ENCODE data around the gene KRTAP2-1. TPM values are rescaled to one million over a fixed set of nuclear protein-coding genes. Genes with fewer than 3 reads are reported as not detected.

KRTAP2-1 gene
- polyA plus RNA-seq, 2 donors: not detected

DNA sequence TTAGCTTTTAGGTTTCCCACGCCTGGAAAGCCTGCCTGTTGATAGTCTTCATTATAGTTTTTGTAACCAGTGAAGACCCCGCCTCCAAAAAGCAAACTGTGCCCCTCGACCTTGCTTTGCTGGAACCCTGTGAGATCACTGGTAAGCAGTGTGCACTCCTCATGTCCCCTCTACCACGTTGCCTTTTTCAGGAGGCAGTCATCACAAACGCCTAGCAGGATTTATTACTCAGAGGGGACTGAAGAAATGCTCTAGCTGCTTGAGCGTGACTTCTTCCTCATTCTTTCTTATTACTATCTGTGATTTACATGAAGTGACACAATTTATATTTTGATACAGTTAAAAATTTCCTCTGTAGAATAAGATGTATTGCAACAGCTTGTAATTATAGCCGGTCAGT is 31.7 kb downstream of the KRTAP2-1 start:
- H3K27me3 ChIP-seq (ENCODE audit: control insufficient read depth in 1 of 2, insufficient read depth in 2 of 2, low read length in 2 of 2): no peaks in the 10 kb centered on the region
- no peak overlapping the region for H3K4me3 ChIP-seq (ENCODE audit: low read depth in 1 of 2, low read length in 2 of 2)
- 73 to 77% methylated on average over 7 of the region's 7 CpGs for WGBS, 2 donors
- H3K27ac ChIP-seq (ENCODE audit: low read depth in 2 of 2, low read length in 1 of 2): no peak overlapping the region
- no peaks in the 10 kb centered on the region for H3K4me1 ChIP-seq (ENCODE audit: control insufficient read depth in 2 of 2, insufficient read depth in 2 of 2, low read length in 1 of 2)
- H3K9me3 ChIP-seq (ENCODE audit: control insufficient read depth in 2 of 2, insufficient read depth in 1 of 2, low read depth in 1 of 2, low read length in 1 of 2): no peaks in the 10 kb centered on the region
- H3K36me3 ChIP-seq (ENCODE audit: control insufficient read depth in 2 of 2, insufficient read depth in 2 of 2, low read length in 1 of 2): no peaks in the 10 kb centered on the region

GRCh38 chr17:41013606-41014005 is 33.5 kb downstream of the KRTAP2-1 start:
- no peak overlapping the region for H3K27ac ChIP-seq (ENCODE audit: low read depth in 2 of 2, low read length in 1 of 2)

DNA sequence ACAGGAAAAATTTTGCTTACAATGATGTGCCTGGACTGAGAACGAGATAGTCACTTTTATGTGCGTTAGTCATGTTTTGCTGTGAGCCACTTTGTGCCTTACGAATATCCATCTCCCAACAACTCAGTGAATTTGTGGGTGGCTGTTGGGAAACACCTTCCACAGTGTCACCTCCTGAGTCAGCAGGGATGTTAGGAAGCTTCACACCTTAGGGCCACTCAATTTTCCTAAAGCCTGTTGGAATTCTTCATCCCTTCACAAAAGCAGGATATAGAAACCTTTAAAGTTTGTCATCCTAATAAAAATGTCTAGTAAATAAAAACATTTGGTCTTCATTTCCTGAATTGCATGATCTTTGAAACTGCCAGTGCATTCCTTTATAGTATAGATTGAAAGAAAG is 33.9 kb downstream of the KRTAP2-1 start:
- no peaks in the 10 kb centered on the region for H3K36me3 ChIP-seq (ENCODE audit: control insufficient read depth in 2 of 2, insufficient read depth in 2 of 2, low read length in 1 of 2)
- no peak overlapping the region for H3K27ac ChIP-seq (ENCODE audit: low read depth in 2 of 2, low read length in 1 of 2)
- H3K4me3 ChIP-seq (ENCODE audit: low read depth in 1 of 2, low read length in 2 of 2): no peak overlapping the region
- H3K9me3 ChIP-seq (ENCODE audit: control insufficient read depth in 2 of 2, insufficient read depth in 1 of 2, low read depth in 1 of 2, low read length in 1 of 2): no peaks in the 10 kb centered on the region
- WGBS, 2 donors: 75 to 83% methylated on average over 3 of the region's 3 CpGs
- H3K27me3 ChIP-seq (ENCODE audit: control insufficient read depth in 1 of 2, insufficient read depth in 2 of 2, low read length in 2 of 2): no peaks in the 10 kb centered on the region
- H3K4me1 ChIP-seq (ENCODE audit: control insufficient read depth in 2 of 2, insufficient read depth in 2 of 2, low read length in 1 of 2): no peaks in the 10 kb centered on the region

More at GRCh38 chr17:41013606-41014005, 33.5 kb downstream of the KRTAP2-1 start:
- Histone ChIP-seq H3K9me3 (ENCODE audit: control insufficient read depth in 2 of 2, insufficient read depth in 1 of 2, low read depth in 1 of 2, low read length in 1 of 2) (no peaks in the 10 kb centered on the region), H3K4me3 (ENCODE audit: low read depth in 1 of 2, low read length in 2 of 2) (no peak overlapping the region), H3K27me3 (ENCODE audit: control insufficient read depth in 1 of 2, insufficient read depth in 2 of 2, low read length in 2 of 2) (no peaks in the 10 kb centered on the region), H3K4me1 (ENCODE audit: control insufficient read depth in 2 of 2, insufficient read depth in 2 of 2, low read length in 1 of 2) (no peaks in the 10 kb centered on the region), H3K36me3 (ENCODE audit: control insufficient read depth in 2 of 2, insufficient read depth in 2 of 2, low read length in 1 of 2) (no peaks in the 10 kb centered on the region)
- WGBS, 2 donors: 20 to 23% methylated on average over 1 of the region's 1 CpG

DNA sequence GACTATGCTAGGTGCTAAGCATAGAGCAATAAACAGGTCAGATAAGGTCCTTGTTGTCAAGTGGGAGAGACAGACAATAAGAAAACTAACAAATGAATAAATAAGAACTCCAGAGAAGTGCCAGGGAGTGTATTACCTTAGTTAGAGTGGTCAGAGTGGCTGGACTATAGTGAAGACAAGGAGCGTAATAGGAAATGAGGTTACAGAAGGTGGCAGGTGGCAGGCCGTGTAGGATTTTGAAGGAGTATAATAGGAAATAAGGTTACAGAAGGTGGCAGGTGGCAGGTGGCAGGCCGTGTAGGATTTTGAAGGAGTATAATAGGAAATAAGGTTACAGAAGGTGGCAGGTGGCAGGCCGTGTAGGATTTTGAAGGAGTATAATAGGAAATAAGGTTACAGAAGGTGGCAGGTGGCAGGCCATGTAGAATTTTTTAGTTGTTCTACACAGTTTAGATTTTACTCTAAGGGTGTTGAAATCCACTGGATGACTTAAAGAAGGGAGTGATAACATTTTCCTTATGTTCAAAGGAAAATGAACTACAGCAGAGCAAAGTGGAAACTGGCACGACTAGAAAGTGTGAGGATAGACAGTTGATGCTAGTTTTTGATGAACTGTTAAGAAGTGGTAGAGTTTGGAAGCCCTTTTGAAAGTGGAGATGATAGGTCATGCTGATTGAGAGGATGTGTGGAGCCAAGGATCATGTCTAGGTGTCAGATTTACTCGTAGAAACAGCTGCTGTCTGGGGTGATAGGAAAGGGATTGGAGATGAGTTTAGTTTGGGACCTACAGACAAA is 34.6 kb downstream of the KRTAP2-1 start:
- Histone ChIP-seq H3K4me3 (ENCODE audit: low read depth in 1 of 2, low read length in 2 of 2) (no peak overlapping the region), H3K36me3 (ENCODE audit: control insufficient read depth in 2 of 2, insufficient read depth in 2 of 2, low read length in 1 of 2) (no peaks in the 10 kb centered on the region), H3K27me3 (ENCODE audit: control insufficient read depth in 1 of 2, insufficient read depth in 2 of 2, low read length in 2 of 2) (no peaks in the 10 kb centered on the region), H3K9me3 (ENCODE audit: control insufficient read depth in 2 of 2, insufficient read depth in 1 of 2, low read depth in 1 of 2, low read length in 1 of 2) (no peaks in the 10 kb centered on the region), H3K27ac (ENCODE audit: low read depth in 2 of 2, low read length in 1 of 2) (no peak overlapping the region), H3K4me1 (ENCODE audit: control insufficient read depth in 2 of 2, insufficient read depth in 2 of 2, low read length in 1 of 2) (no peaks in the 10 kb centered on the region)
- WGBS, 2 donors: 75 to 82% methylated on average over 6 of the region's 6 CpGs

GRCh38 chr17:41010441-41010840 is 36.7 kb downstream of the KRTAP2-1 start:
- no peaks in the 10 kb centered on the region for H3K4me1 ChIP-seq (ENCODE audit: control insufficient read depth in 2 of 2, insufficient read depth in 2 of 2, low read length in 1 of 2)
- no peaks in the 10 kb centered on the region for H3K9me3 ChIP-seq (ENCODE audit: control insufficient read depth in 2 of 2, insufficient read depth in 1 of 2, low read depth in 1 of 2, low read length in 1 of 2)
- H3K27me3 ChIP-seq (ENCODE audit: control insufficient read depth in 1 of 2, insufficient read depth in 2 of 2, low read length in 2 of 2): no peaks in the 10 kb centered on the region
- no peaks in the 10 kb centered on the region for H3K36me3 ChIP-seq (ENCODE audit: control insufficient read depth in 2 of 2, insufficient read depth in 2 of 2, low read length in 1 of 2)
- no peak overlapping the region for H3K27ac ChIP-seq (ENCODE audit: low read depth in 2 of 2, low read length in 1 of 2)
- no peak overlapping the region for H3K4me3 ChIP-seq (ENCODE audit: low read depth in 1 of 2, low read length in 2 of 2)

GRCh38 chr17:41009936-41010335 is 37.2 kb downstream of the KRTAP2-1 start:
- H3K4me3 ChIP-seq (ENCODE audit: low read depth in 1 of 2, low read length in 2 of 2): no peak overlapping the region
- no peak overlapping the region for H3K27ac ChIP-seq (ENCODE audit: low read depth in 2 of 2, low read length in 1 of 2)
- no peaks in the 10 kb centered on the region for H3K4me1 ChIP-seq (ENCODE audit: control insufficient read depth in 2 of 2, insufficient read depth in 2 of 2, low read length in 1 of 2)
- H3K36me3 ChIP-seq (ENCODE audit: control insufficient read depth in 2 of 2, insufficient read depth in 2 of 2, low read length in 1 of 2): no peaks in the 10 kb centered on the region
- H3K27me3 ChIP-seq (ENCODE audit: control insufficient read depth in 1 of 2, insufficient read depth in 2 of 2, low read length in 2 of 2): no peaks in the 10 kb centered on the region
- WGBS, 2 donors: 84 to 95% methylated on average over 1 of the region's 1 CpG
- H3K9me3 ChIP-seq (ENCODE audit: control insufficient read depth in 2 of 2, insufficient read depth in 1 of 2, low read depth in 1 of 2, low read length in 1 of 2): no peaks in the 10 kb centered on the region

DNA sequence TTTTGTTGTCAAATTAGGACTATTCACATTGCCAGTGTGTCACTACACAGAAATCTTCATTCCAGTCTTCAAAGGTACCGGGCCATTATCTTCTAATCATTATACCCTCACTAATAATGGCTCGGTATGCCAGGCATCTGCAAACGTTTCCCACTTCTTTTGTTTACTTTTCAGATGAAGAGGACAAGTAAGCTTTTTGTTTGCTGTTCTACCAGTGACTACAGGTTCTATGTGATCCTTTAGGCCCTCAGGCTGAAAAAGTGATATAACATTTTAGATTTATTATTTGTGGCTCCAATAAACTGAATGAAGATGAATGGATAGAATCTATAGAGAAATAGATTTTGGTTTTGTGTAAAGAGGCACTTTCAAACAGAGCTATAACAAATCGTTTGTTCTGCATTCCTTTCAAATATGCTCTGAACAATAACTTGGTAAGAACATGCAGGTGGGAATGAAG is 37.8 kb downstream of the KRTAP2-1 start:
- H3K4me3 ChIP-seq (ENCODE audit: low read depth in 1 of 2, low read length in 2 of 2): no peak overlapping the region

GRCh38 chr17:41008811-41009210 is 38.3 kb downstream of the KRTAP2-1 start, which contains the start of gene KRTAP3-1:
TSS of gene KRTAP3-1 (minus strand) at chr17:41009128. CDS start at chr17:41009074, 54 bp downstream.
- Histone ChIP-seq H3K4me3 (ENCODE audit: low read depth in 1 of 2, low read length in 2 of 2) (no peak within 1 kb of the TSS), H3K9me3 (ENCODE audit: control insufficient read depth in 2 of 2, insufficient read depth in 1 of 2, low read depth in 1 of 2, low read length in 1 of 2) (no peaks in the 10 kb centered on the region), H3K27ac (ENCODE audit: low read depth in 2 of 2, low read length in 1 of 2) (no peak within 1 kb of the TSS), H3K4me1 (ENCODE audit: control insufficient read depth in 2 of 2, insufficient read depth in 2 of 2, low read length in 1 of 2) (no peaks in the 10 kb centered on the region), H3K27me3 (ENCODE audit: control insufficient read depth in 1 of 2, insufficient read depth in 2 of 2, low read length in 2 of 2) (no peaks in the 10 kb centered on the region), H3K36me3 (ENCODE audit: control insufficient read depth in 2 of 2, insufficient read depth in 2 of 2, low read length in 1 of 2) (no peaks in the 10 kb centered on the region)
- 72 to 85% methylated on average over 8 of the region's 8 CpGs for whole genome bisulfite sequencing, 2 donors

More for the DNA sequence above, 37.8 kb downstream of the KRTAP2-1 start:
- Histone ChIP-seq H3K9me3 (ENCODE audit: control insufficient read depth in 2 of 2, insufficient read depth in 1 of 2, low read depth in 1 of 2, low read length in 1 of 2) (no peaks in the 10 kb centered on the region), H3K36me3 (ENCODE audit: control insufficient read depth in 2 of 2, insufficient read depth in 2 of 2, low read length in 1 of 2) (no peaks in the 10 kb centered on the region), H3K4me1 (ENCODE audit: control insufficient read depth in 2 of 2, insufficient read depth in 2 of 2, low read length in 1 of 2) (no peaks in the 10 kb centered on the region), H3K27me3 (ENCODE audit: control insufficient read depth in 1 of 2, insufficient read depth in 2 of 2, low read length in 2 of 2) (no peaks in the 10 kb centered on the region), H3K27ac (ENCODE audit: low read depth in 2 of 2, low read length in 1 of 2) (no peak overlapping the region)
- 32 to 35% methylated on average over 4 of the region's 4 CpGs for WGBS, 2 donors

- Histone ChIP-seq H3K27me3 (ENCODE audit: control insufficient read depth in 1 of 2, insufficient read depth in 2 of 2, low read length in 2 of 2) (no peaks in the 10 kb centered on the region), H3K36me3 (ENCODE audit: control insufficient read depth in 2 of 2, insufficient read depth in 2 of 2, low read length in 1 of 2) (no peaks in the 10 kb centered on the region), H3K27ac (ENCODE audit: low read depth in 2 of 2, low read length in 1 of 2) (no peak overlapping the region), H3K9me3 (ENCODE audit: control insufficient read depth in 2 of 2, insufficient read depth in 1 of 2, low read depth in 1 of 2, low read length in 1 of 2) (no peaks in the 10 kb centered on the region), H3K4me3 (ENCODE audit: low read depth in 1 of 2, low read length in 2 of 2) (no peak overlapping the region), H3K4me1 (ENCODE audit: control insufficient read depth in 2 of 2, insufficient read depth in 2 of 2, low read length in 1 of 2) (peaks cover 0 to 2% of the 10 kb centered on the region in 2 donors)
- whole genome bisulfite sequencing, 2 donors: 82 to 94% methylated on average over 3 of the region's 3 CpGs
These were observed 42.7 kb downstream of the KRTAP2-1 start for GRCh38 chr17:41004397-41004796.

DNA sequence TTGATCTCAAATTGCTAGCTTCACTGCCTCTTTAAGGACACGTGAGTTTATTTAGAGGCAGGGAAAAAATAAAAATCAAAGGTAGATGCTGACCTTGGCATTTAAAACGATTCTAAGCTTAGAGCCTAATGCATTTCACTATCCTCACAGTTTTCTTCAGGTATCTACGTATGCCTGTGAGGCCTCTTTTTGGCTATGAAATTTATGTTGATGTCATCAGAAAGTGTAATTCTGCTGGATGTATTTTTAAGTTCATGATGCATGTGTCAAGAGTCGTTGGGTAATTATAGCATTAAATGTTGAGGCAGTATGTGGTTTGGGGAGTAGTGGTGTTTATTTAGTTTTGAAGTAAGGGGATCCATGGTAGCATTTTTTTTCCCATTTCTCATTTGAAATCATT is 43.2 kb downstream of the KRTAP2-1 start:
- 48 to 64% methylated on average over 4 of the region's 4 CpGs for WGBS, 2 donors
- no peak overlapping the region for H3K27ac ChIP-seq (ENCODE audit: low read depth in 2 of 2, low read length in 1 of 2)
- H3K4me1 ChIP-seq (ENCODE audit: control insufficient read depth in 2 of 2, insufficient read depth in 2 of 2, low read length in 1 of 2): peaks cover 0 to 2% of the 10 kb centered on the region in 2 donors
- H3K36me3 ChIP-seq (ENCODE audit: control insufficient read depth in 2 of 2, insufficient read depth in 2 of 2, low read length in 1 of 2): no peaks in the 10 kb centered on the region
- no peaks in the 10 kb centered on the region for H3K27me3 ChIP-seq (ENCODE audit: control insufficient read depth in 1 of 2, insufficient read depth in 2 of 2, low read length in 2 of 2)
- H3K4me3 ChIP-seq (ENCODE audit: low read depth in 1 of 2, low read length in 2 of 2): no peak overlapping the region
- no peaks in the 10 kb centered on the region for H3K9me3 ChIP-seq (ENCODE audit: control insufficient read depth in 2 of 2, insufficient read depth in 1 of 2, low read depth in 1 of 2, low read length in 1 of 2)
